ENCODE results near the gene SLIT3.
A peak's percentile ranks its signal among the peaks of the same experiment; 100 is the strongest.

The SLIT3 gene

DNA sequence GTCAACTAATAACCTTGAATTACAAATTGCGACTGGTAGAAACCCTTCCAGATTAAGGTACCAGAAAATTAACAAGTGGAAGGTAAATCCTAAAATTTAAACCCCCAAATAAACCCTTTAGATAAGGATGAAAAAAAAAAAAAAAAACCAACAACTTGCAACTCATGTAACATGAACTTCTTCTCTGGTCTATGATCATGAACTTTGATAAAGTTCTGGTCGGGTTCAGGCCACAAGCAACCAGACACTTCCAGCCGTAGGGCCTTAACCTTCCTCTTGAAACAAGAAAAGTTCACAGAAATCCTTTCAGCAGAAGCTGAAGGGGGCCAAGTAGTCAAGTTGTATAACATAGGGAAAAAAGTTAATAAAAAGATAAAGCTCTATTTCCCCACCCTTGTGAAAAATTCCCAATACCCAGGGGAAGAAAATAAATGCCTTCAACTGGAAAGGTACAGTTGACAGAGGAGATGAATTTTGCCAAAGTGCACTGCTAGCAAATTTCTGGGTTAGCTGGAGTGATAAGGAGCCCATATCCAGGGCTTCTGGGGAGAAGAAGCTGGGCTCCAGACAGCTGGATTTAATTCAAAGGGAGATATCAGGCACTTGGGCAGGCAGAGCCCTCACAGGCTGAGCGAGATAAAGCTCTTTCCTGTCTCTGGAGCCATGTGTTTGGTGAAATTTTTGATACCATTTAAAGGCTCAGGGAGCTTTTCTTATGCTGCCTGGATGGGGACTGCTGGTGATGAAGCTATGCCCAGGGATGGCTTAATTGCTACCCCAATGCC is 487.6 kb downstream of the SLIT3 start:
- no peak for DNase-seq

- DNase-seq, result no peak
Measured at GRCh38 chr5:168810641-168811040, 490.3 kb downstream of the SLIT3 start.

- DNase-seq, result no peak
Measured at GRCh38 chr5:168809218-168809617, 491.7 kb downstream of the SLIT3 start.

DNA sequence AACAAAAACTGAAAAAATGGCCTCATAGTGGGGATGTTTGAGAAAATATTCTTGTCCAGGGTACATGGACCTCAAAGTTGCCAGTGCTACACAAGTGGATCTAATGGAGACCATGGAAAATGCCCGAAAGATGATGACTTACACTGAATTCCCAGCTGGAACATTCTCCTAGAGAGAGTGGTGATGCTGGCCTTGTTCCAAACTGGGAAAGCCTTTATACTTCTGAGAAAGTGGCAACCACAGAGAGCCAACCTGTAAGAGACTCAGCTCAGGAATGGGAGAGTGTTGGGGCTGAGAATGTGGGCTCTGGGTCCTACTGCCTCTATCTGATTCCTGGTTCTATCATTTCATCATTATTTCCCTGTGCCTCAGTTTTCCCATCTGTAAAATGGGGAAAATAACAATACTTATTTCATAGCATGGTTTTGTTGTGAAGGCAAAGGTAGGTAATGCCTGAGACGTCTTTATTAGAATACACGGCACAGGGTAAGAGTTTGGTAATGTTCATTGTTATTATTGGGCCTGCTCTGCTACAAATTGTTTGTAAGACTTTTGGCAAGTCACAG is 492.8 kb downstream of the SLIT3 start:
- DNase-seq, result no peak

DNA sequence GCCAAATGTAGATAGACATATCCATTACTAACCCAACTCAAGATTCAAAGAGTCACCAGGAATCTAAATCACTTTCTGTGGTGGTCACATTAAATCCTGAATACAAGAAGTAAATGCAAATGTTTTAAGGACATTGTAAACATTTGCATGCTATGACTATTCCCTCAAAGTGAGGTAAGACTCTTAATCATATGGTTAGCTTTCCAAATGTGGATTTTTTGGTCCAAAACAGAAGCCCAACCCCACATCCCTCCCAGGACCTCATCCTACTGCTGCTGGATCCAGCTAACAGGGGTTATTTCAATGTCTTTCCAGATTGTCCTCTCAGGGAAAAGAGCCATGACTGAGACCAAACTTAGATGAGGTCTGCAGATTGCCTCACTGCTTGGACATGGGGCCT is 493.7 kb downstream of the SLIT3 start:
- DNase-seq, result no peak

- no peak for DNase-seq
Measured at GRCh38 chr5:168803541-168803940, 497.4 kb downstream of the SLIT3 start.

DNA sequence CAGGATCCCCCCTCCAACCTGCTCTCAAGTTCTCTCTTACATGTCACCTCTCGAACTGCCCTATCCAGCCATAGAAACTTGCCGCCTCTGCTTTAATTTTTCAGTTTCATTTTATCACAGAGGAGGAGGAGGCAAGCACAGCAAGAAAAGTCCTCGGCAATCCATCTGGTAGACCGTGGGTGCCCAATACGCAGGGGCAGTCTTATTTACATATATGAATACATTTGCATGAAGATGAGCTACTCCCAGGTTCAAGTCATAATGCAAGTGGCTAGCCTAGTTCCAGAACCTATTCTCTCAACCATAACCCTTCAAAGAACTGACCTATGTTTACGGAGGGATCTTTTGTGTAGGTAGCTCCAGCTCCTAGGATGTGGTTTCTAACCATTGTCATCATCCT is 498.6 kb downstream of the SLIT3 start:
- DNase-seq, result no peak

DNA sequence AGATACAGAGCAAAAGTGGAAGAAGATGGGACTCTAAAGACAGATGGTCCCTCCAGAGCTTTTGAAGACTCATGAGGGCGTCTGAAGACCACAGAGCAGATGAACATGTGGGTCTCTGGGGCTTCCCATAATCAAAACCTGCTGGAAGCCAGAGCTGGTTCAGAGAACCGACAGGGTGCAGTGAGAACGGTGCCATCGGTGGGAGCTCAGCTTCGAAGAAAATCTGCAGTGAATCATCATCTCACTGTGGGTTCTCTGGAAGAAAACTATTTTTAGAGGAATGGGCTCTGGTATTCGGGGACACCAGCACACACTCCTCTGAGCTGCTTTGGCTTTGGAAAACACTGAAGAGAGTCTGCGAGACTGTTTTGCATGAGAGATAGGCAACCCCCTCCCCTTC is 499.4 kb downstream of the SLIT3 start:
- no peak for DNase-seq

- no peak for DNase-seq
Measured at GRCh38 chr5:168800701-168801100, 500.2 kb downstream of the SLIT3 start.

GRCh38 chr5:168798065-168799023 is 502.6 kb downstream of the SLIT3 start:
- DNase-seq, result no peak

DNA sequence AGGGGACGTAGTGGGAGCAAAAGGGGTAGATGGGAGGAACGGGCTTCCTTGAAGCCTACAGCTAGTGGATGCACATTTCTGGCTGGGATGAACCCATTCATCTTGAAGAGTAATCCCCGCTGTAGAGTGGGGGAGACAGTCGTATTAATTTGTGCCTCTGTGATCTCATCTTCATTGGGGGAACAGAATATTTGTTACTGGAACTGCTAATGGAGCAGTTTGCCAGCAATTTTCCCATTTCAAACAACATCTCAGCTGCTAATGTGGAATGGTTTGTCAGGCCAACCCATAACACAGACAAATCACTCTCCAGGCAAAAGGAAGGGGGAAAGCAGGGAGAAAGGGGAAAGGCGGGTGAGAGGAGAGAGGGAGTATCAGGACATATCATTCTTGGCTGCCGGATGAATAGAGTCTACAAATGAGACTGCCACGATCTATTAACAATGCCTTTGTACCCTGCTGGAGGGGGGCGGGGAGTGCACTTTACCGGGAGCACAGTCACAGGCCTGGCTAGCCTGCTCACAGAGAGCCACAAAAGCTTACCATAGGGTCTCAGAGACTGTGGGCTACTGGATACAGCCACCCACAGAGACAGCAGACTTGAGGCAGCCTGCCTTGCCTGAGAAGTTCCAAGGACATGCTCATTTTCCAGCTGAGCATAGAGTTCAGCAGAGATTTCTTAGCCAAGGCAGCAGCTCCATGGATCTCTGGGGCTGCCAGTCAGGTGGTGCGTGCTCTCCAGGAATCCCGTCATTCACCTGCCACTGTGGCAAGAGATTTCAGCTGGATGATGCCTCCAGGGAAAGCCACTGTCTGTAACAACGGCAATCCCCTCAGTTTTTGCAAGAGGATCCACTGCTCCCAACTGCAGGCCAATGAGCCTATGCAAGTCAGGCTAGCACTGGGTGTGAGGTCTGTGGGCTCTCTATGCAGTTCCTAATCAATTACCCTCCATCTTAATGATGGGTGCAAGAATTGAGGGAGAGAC is 504.1 kb downstream of the SLIT3 start:
- DNase-seq, result no peak

DNA sequence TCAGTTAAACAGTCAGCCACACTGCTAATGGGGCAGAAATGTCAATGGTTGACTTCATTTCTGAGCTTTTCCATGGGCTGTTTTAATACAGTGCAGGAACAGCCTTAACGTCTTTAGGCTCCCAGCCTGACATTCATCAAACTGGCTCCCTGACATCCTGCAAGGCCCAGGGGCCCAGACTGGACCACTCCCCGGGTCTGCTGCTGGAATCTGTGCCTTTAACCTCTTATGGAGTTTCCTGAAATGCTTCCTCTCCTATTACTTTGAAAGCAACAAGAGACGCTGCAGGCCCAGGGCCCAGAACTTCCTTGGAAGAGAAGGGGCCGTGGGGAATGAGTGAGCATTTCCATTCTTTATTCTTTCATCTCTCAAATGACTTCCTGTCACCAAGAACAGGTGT is 504.9 kb downstream of the SLIT3 start:
- DNase-seq, result no peak

- peak; percentile 31 for DNase-seq
Measured at GRCh38 chr5:168793841-168794837, 506.8 kb downstream of the SLIT3 start.

- no peak for DNase-seq
Measured at GRCh38 chr5:168792678-168793077, 508.3 kb downstream of the SLIT3 start.

DNA sequence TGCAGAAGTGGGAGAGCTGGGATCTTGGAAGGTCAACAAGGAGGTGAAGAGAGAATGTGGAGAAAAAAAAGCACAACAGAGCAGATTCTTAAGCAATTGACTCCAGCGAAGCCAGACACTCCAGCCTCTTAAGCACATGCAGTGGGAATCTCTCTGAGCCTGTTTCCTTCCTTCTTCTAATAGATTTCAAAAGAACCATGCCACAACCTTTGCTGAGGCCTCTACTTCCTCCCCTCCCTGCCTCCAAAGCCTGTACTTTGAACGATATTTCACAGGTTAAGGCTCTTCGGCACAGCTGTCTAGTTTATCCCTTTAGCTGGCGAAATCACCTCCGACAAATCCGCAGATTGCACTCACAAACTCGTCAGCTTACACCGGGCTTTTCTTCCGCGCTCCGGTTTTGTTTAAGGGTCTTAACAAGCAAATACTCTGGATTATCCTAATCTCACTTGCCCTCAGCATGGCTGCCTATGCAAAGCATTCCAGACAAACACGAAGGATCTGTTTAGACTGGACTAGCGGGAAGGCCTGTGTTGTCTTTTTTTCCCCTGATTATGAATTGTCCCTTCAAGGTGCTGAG is 510.2 kb downstream of the SLIT3 start:
- no peak for DNase-seq

DNA sequence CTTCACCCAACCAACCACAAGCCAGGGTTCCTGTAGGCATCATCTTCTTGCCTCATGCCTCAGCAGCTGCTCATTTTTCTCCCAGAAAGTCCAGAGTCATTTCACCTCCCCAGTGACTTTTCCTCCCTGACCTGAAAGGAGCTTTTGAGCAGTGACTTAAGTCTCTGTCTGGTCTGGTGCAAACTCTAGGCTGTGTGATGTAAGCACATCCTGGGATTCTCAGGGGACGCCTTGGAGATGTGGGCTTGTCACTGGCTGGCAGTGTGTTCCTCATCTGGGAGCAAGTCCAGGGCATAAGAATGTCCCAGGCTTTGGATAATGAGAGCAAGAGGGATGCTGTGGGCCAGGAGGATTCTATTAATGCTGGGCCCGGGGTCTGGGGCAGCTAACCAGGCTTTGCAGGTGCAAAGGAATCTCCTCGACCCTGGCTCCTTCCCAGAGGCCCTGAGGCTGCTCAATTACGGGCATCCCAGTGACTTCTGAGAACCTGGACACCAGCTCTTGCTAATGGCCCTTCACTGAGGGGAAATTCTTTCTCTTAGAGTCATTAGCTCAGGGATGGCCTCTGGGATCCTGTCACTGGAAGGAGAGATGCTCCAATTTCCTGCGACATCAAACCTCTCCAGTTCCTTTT is 510.8 kb downstream of the SLIT3 start:
- no peak for DNase-seq

DNA sequence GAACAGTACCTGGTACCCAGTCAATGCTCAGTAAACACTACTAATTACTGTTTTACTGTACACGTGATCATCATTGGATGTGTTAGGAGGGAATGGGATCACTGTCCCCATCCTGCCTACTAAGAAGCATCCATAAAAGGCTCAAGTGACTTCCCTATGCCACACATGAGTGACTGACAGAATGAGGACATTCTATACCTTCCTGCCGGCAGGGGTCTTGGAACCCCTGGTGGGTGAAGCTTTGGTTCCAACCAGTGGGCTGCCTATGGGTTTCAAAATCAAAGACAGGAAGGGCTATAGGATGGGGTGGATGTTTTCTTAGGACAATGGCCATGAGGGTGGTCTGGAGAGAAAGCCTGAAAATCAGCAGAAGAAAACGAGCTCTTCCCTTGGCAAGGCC is 512.2 kb downstream of the SLIT3 start:
- no peak for DNase-seq

DNA sequence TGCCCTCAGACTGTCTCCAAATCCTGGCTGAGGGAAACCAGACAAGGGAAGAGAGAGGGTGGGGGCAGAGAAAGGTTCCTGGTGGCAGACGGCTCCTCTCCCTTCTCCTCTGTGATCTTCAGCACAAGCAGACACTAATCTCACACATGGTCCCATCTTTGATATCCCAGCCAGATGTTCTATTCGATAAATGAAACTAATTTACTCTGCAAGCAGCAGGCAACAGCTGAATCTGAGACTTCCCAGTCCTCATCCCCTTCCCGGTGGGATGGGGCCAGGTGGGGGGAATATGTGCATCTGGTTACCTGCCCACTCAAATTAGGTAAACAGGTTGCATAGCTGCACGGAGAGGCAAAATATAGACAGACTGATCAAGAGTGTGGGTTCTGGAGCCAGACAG is 512.8 kb downstream of the SLIT3 start:
- no peak for DNase-seq

- DNase-seq, result no peak
Measured at GRCh38 chr5:168786147-168786546, 514.8 kb downstream of the SLIT3 start.

DNA sequence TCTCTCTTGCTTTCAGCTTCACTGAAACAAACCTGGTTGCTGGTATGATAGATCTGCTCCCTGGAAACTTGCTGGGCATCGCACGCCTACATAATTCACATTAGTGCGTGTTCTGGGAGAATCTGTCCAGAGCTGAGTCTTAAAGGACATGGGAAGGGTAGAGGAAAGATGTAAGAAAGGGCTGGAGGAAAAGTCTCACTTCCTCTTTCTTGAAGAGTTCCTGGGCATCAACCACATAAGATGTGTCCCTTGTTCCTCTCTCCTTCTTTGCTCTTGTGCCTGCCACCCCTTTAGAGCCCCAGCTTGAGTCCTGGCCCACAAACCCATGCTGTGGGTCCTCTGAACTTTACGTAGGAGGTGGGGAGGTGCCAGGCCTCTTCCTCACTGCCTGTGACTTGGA is 516.5 kb downstream of the SLIT3 start:
- no peak for DNase-seq
